Posterior cingulate gyrus (tissue), 11 donors: Measurements from ENCODE around the gene KANSL3.

Experiments used
- DNase-seq, 10 donors: peaks; one replicate each; pipeline versions ENCODE4 v3.0.0 to v3.0.0-alpha.2; 2020 to 2021; ENCODE audit warnings: mixed read lengths in 3 of 10
- intact Hi-C: fragments of 100-400 bp; cut with DNase I; formaldehyde crosslinking; loops from one replicate; pipeline ENCODE4 v1.15.1; 2023

KANSL3 gene

GRCh38 chr2:96616535-96616934, 21.6 kb downstream of the KANSL3 start:
- intact Hi-C loops: no loop called here
- DNase-seq: no peak

DNA sequence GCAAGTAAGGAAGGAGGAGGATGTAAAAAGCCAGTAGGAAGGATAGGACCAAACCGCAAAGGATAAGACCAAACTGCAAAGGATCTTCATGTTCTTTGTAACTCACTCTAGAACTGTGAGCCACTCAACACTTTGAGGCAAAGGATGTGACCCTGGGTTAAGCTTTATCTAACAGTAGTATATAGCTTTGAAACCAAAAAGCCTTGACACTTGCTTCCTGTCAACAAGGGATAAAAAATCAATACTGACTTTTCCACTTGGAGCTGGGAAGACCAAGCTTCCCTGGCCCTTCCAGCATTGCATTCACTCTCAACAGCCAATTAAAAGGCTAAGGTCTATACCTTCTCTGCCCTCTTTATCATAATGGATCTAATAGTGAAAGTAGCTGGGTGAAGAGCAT, 22.0 kb downstream of the KANSL3 start:
- intact Hi-C loops: no loop called here
- DNase-seq: no peak

DNA sequence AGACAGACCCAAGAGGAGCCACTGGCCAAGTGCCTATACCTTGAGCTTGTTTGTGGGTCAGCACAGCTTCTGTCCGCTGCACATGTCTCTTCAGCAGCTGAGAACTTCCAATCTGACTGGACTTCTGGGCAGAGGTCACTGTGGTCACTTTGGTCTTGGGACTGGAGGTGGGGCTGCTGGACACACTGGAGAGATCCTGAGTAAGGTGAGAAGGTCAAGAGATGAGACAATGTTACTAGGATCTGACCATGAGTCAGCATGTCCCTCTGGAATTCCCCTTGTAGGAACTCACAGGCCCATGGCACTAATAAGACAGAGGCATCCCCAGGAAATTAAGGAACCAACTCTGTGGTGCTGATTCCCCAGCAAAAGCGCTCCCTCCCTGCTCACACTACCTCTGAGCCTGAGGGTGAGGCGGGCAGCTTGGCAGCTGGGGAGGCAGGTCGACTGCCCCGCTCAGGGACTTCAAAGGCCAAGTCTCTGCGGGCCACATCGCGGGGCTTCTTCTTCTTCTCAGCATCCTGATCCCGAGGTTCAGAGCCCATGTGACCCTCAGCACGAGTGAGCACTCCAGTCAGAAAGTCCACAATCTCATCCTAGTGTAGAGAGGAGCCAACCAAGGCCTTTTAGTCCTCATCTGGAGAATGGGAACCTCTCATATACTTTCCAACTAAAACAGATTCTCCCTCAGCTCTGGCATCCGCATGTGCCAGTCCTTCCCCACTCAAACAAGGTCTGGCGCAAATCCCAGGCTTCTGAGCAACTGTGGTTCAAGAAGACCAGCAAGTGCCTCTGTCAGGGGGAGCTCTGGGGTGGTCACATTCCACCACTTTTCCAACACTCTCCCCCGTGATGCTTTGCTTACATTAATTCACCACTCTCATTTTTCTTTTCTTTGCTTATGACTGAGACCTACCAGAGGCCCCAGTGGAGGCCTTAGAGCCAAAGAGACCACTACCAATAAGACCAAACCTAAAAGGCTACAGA, 29.4 kb downstream of the KANSL3 start:
- intact Hi-C loops: no loop called here
- no peak for DNase-seq

GRCh38 chr2:96604104-96604503, 34.0 kb downstream of the KANSL3 start:
- DNase-seq: no peak
- intact Hi-C loops: no loop called here

DNA sequence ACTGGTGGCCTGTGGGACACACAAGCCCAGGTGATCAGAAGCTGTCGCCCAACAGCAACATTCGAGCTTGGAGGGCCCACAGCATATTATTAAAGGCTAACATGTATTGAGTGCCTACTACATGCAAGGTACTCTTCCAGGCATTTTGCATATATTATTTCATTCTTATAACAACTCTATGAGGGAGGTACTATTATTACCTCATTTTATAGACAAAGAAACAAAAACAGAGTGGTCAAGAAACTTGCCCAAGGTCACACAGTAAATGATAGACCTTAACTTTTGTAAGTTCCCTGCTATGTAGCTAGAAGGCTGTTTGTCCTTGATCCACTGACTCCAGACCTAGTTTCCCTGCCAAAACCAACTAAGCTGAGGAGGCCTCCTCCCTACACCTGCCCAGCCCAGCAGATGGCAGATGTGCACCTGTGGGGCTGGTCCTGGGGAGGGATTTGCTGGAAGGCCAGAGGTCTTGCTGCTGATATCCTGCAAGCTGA, 35.7 kb downstream of the KANSL3 start:
- intact Hi-C loops: no loop called here

DNA sequence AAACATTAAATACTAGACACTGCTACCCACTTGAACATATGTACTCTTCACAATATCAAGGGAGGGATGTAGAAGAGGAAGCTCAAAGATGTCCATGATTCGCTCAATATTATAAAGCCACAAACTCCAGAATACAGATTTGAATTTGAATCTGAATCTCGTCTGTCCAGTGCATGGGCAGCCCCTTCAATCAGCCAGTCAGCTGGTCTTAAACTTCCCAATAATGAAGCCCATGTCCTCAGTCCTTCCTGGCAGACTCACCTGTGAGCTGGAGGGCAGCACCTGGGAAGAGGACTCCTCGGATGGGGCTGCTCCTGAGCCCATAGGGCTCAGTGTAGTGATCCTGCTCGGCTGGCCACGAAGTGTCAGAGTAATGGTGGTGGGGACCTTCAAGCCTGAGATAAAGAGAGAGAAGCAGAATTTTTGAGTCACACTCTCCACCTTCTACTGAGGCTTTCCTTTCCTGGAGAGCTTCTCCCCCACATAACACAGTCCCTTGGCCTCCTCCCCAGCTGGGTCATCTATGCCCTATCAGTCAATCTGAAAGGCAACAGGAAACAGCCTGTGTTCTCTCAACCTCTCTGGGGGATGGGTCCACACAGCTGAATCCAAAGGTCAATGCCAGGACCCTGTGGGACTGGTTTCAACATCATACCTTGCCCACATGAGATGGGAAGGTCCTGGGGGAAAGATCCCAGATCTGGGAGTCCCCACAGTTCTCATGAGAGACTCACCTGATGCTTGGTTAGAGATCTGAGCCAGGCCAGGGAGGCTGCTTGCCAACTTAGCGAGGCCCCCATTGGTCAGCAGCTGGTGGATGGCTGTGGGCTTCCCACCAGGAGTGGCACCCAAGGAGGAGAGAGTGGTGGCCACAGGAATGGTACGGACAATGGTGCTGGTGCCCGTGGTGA, 36.5 kb downstream of the KANSL3 start:
- intact Hi-C loops: no loop called here
- no peak for DNase-seq

More for the DNA sequence above, 35.7 kb downstream of the KANSL3 start:
- DNase-seq: no peak

GRCh38 chr2:96599941-96600340, 38.2 kb downstream of the KANSL3 start:
- no peak for DNase-seq
- intact Hi-C loops: no loop called here

DNA sequence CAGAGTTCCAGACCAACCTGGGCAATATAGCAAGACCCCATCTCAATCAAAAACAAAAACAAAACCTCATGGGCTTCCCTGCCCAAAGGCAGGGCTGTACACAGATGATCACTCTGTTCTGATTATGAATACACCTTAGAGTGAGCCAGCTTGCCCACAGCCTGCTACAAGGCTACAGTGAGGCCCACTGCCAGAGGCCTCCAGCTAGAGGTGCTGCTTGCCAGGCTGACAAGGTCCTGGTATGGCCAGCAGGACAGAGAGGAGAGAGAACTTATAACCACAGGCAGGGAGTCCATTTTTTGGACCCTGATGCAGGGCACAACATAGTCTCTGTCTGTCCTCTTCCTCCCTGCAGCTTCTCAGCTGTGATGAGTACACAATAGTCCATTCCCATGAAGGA, 41.5 kb downstream of the KANSL3 start:
- DNase-seq: no peak
- intact Hi-C loops: no loop called here

DNA sequence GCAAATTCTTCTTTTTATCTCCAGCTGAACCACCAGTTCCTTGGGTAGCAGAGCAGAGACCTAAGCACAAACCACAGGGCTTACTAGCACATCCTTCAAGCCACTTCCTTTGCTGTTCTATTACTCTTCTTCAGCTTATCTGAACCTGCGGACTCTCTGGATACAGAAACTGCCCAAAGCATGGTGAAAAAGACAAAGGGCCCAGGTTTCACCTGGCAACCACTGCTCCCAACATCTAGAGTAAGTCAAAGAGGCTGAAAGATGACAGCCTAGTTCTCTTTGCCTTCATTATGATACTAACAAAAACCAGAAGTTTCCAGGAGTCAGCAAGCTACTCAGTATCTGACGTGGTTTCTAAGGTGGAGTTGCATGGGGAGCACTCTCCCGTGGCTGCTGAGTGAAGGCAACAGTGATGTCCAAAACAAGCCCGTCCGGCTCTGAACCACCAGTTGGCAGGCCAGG, 43.4 kb downstream of the KANSL3 start:
- intact Hi-C loops: no loop called here
- no peak for DNase-seq

DNA sequence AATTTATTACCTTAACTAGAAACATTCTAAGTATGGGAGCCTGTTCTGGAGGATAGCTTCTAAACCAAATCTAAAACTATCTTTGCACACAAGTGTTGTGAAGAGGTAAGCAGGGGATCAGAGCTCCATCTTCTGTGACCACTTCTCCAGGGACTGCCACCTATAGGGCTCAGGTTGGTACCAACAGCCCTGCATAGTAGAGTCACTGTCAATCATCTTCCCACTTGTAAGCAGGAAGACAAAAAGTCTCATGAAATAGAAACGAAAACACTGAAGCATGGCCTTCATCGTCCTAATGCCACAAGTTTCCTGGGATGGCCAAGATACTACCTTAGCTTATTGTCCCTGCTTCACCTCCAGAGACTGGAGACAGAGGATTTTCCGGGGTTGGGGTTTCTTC, 43.8 kb downstream of the KANSL3 start:
- intact Hi-C loops: no loop called here
- DNase-seq: no peak

GRCh38 chr2:96591494-96591893, 46.6 kb downstream of the KANSL3 start:
- intact Hi-C loops: no loop called here

GRCh38 chr2:96591054-96591453, 47.1 kb downstream of the KANSL3 start:
- intact Hi-C loops: no loop called here
- no peak for DNase-seq

More at GRCh38 chr2:96591494-96591893, 46.6 kb downstream of the KANSL3 start:
- no peak for DNase-seq

DNA sequence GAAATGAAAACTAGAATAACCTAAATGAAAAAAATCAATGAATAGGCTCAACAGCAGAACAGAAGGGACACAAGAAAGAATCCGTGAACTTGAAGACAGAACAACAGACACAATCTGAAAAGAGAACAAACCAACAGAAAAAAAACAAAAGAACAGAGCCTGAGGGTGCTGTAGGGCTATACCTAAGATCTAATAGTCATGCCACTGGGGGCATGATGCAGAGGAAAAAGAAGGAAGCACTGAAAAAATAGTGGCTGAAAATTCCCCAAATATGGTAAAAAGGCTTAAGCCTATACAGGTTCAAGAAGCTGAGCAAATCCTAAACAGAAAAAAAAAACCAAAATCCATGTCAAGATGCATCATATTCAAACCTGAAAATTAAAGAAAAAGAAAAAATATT, 50.3 kb downstream of the KANSL3 start:
- DNase-seq: no peak
- intact Hi-C loops: no loop called here

DNA sequence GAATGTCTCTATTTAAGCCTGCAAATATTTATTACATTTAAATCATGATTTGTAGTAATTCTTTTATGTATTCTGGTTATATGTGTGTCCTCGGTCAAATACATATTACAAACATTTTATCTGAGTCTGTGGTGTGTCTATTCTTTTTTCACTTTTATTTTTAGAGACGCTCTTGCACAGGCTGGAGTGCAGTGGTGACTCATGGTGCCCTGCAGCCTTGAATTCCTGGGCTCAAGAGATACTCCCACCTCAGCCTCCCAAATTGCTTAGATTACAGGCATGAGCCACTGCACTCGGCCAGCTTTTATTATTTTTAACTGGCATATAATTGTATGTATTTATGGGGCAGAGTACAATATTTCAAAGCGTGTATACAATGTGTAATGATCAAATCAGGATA, 54.1 kb downstream of the KANSL3 start:
- DNase-seq: no peak
- intact Hi-C loops: no loop called here

DNA sequence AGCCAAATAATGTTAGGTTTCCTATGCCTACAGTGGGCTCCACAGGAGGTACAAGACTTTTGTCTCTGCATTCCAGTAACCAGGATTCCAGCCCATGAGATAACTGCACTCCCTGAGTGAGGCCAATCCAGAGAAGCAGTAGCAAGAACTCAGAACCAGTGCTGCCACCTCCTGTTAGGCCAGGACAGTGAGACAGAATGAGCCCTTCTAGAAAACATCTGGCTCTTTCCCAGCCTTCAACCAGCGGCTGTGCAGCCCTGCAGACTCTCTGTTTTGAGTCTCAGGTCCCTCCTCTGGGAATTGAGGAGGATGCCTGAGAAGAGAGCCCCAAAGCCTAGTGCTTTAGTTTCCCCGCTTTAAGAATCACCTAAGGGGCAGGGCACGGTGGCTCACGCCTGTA, 57.3 kb downstream of the KANSL3 start:
- peak in 3 of 10 donors; percentile 17 to 30 (median 24) for DNase-seq
- intact Hi-C loops: no loop called here

DNA sequence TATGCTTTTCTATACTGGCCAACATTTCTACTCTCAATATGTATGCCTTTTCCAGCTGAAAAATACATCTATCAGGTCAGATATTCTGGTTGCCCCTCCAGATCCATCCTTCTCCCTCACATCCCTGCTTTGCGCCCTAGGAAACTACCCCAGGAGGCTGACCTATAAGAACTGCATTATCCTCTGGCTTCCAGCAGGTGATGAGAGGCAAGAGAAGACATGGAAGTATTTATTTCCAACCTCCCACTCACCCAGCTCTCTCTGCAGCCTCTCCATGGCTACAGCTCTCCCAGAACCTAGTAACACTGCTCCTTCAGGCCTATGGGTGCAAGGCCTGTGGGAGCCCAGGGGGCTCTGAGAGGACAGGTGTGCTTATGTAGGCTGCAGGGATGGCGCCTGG, 58.7 kb downstream of the KANSL3 start:
- peak in 1 of 10 donors; percentile 47 for DNase-seq
- intact Hi-C loops: no loop called here

GRCh38 chr2:96578731-96579130, 59.4 kb downstream of the KANSL3 start:
- DNase-seq: no peak
- intact Hi-C loops: no loop called here

- DNase-seq: no peak
- intact Hi-C loops: no loop called here
Observed at GRCh38 chr2:96577501-96577900, 60.6 kb downstream of the KANSL3 start.

DNA sequence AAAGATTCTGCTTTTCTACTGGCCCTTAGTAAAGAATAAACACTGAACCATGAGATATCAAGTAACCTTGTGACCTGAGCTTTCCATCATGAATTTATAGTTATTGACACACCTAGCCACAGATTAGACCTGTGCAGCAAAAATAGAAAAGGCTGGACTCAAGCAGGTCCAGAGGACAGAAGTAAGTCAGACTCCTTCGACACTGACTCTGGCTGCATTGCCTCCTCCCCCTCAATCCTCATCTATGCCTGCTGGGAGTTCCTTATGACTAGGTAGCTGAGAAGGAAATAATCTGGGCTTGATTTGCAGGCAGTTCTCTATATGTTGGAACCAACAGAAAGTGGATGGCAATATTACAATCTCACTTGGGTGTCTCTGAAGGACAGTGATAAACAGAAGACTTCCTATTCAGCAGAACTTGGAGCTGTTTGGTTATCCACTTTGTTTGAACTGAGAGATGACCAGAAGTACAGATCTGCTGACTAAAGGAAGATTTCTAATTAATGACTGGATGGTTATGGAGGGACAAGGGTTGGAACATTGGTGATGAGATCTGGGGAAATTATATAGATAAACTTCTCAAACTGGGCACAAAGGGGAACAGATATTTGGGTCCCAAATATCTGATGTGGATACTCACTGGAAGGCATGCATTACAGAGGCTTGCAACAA, 62.2 kb downstream of the KANSL3 start:
- no peak for DNase-seq
- intact Hi-C loops: no loop called here

GRCh38 chr2:96574364-96574763, 63.7 kb downstream of the KANSL3 start:
- intact Hi-C loops: no loop called here
- no peak for DNase-seq
